Chondrocyte (in vitro differentiated cells): ENCODE data around the gene MYH14. TPM values are rescaled to one million over a fixed set of nuclear protein-coding genes. Genes with fewer than 3 reads are reported as not detected.

Experiments used
- DNase-seq: peaks from one replicate; pipeline ENCODE4 v3.0.0; 2021; ENCODE audit warnings: mixed read lengths, low spot score
- H3K27ac Mint-ChIP-seq: one replicate; pipeline ENCODE4 v1.8.0; 2021; ENCODE audit warnings: mild to moderate bottlenecking, moderate library complexity, mixed read lengths; ENCODE audit not compliant: unreplicated experiment
- H3K27me3 Mint-ChIP-seq: 2 replicates; pipeline ENCODE4 v1.8.0; 2021; ENCODE audit warnings: low read depth, mixed read lengths
- H3K36me3 Mint-ChIP-seq: 2 replicates; pipeline ENCODE4 v1.8.0; 2021; ENCODE audit warnings: low read depth, mixed read lengths
- H3K4me1 Mint-ChIP-seq: 2 replicates; pipeline ENCODE4 v1.8.0; 2021; ENCODE audit warnings: low read depth, mild to moderate bottlenecking, mixed read lengths
- H3K4me3 Mint-ChIP-seq: one replicate; pipeline ENCODE4 v1.8.0; 2021; ENCODE audit warnings: mild to moderate bottlenecking, moderate library complexity, mixed read lengths; ENCODE audit not compliant: unreplicated experiment
- H3K9me3 Mint-ChIP-seq: 2 replicates; pipeline ENCODE4 v1.8.0; 2021; ENCODE audit warnings: low read depth, mixed read lengths
- CTCF ChIP-seq: fragments of 200-600 bp; sonication (generic); IDR thresholded peaks from 2 replicates; pipeline ENCODE4 v1.5.0; 2021; ENCODE audit warnings: antibody characterized with exemption, mild to moderate bottlenecking, moderate library complexity
- total RNA-seq: library from RNA; stranded (reverse); gene quantifications from 3 replicates; pipeline ENCODE4 v1.2.1, GENCODE V29; 2021

Gene MYH14
- total RNA-seq, 1 donor from 2014 or later = 10.2 TPM

DNA sequence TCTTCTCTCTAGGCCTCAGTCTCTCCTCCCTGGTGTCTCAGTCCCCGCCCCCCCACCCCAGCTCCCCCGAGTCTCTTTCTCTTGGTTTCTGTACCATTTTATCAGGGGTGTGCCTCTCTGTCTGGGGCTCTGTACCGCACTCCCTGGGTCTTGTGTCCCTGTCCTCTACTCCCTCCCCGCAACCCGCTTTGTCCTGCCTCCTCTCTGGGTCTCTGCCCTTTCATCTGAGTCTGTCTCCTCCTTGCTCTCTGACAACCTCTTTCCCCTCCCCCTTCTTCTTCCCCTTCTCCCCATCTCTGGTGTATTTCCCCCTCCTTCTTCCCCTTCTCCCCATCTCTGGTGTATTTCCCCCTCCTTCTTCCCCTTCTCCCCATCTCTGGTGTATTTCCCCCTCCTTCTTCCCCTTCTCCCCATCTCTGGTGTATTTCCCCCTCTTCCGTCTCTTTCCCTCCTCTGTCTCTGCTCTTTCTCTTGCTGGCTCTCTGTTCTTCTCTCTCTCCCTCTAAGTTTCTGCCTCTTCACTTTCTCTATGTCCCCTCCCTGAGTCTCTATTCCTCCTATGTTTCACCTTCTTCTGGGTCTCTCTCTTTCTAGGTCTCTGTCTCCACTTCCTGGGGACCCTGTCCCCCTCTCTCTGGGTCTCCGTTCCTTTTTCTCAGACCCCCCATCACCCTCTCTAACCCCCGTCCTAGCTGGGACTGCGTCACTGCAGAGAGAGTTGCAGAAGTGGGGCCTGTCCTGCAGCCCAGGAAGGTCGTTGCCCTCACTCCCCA, 128.0 kb downstream of the MYH14 start:
- no peak for DNase-seq
- H3K27ac Mint-ChIP-seq = peak overlapping the region; percentile 61
- no peak for TF ChIP-seq CTCF
- H3K4me3 Mint-ChIP-seq = peak overlapping the region; percentile 70
- H3K9me3 Mint-ChIP-seq = peaks cover 5% of the 10 kb centered on the region
- peaks cover 56% of the 10 kb centered on the region for H3K4me1 Mint-ChIP-seq
- peaks cover 22% of the 10 kb centered on the region for H3K27me3 Mint-ChIP-seq
- H3K36me3 Mint-ChIP-seq = peaks cover 3% of the 10 kb centered on the region

- DNase-seq = peak; percentile 55
- peaks cover 52% of the 10 kb centered on the region for H3K4me1 Mint-ChIP-seq
- no peak for TF ChIP-seq CTCF
- H3K4me3 Mint-ChIP-seq = peak overlapping the region; percentile 87
- H3K27me3 Mint-ChIP-seq = peaks cover 18% of the 10 kb centered on the region
- peaks cover 5% of the 10 kb centered on the region for H3K9me3 Mint-ChIP-seq
- no peak overlapping the region for H3K27ac Mint-ChIP-seq
- peaks cover 3% of the 10 kb centered on the region for H3K36me3 Mint-ChIP-seq
Observed at GRCh38 chr19:50331994-50332243, 128.5 kb downstream of the MYH14 start.

- no peak for TF ChIP-seq CTCF
- H3K27me3 Mint-ChIP-seq = peaks cover 13% of the 10 kb centered on the region
Observed at GRCh38 chr19:50332244-50333038, 129.0 kb downstream of the MYH14 start.

DNA sequence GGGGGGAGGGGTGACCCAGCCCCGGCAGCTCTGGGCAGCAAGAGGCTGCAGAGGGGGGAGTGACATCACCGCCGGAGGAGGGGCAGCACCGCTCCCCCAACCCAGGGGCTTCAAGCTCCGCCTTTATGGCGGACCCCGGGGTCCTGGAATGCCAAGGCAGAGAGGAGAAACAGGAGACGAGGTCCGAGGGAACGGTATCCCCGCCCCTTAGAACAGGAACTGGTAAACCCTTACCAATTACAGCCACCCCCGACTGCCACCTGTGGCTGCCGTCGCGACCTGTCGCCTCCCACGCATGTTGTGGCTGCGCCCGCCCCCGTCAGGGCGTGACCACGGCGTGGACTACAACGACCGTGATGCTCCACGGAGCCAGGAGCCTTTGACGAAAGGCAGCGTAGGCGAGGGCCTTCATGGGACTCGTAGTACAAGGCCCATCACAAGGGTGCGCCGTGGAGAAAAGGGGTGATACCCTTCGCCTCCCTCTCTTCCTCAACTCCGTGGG, 129.9 kb downstream of the MYH14 start:
- peaks cover 43% of the 10 kb centered on the region for H3K4me1 Mint-ChIP-seq
- DNase-seq = peak; percentile 96
- H3K27me3 Mint-ChIP-seq = peaks cover 8% of the 10 kb centered on the region
- H3K27ac Mint-ChIP-seq = peak overlapping the region; percentile 98
- H3K9me3 Mint-ChIP-seq = peaks cover 5% of the 10 kb centered on the region
- peak; percentile 47 for TF ChIP-seq CTCF
- peak overlapping the region; percentile 87 for H3K4me3 Mint-ChIP-seq
- no peaks in the 10 kb centered on the region for H3K36me3 Mint-ChIP-seq

More at GRCh38 chr19:50332244-50333038, 129.0 kb downstream of the MYH14 start:
- Mint-ChIP-seq H3K36me3 (peaks cover 2% of the 10 kb centered on the region), H3K4me3 (peak overlapping the region; percentile 87), H3K9me3 (peaks cover 5% of the 10 kb centered on the region), H3K27ac (peak overlapping the region; percentile 87), H3K4me1 (peaks cover 46% of the 10 kb centered on the region)
- DNase-seq = peak; percentile 37
